NCI-H1417 (cell line): ENCODE measurements around the gene LRRC10B.

Experiments used
- DNase-seq, 3 experiments: peaks; one replicate each; lab custom pipeline; 2025; lab: John Stamatoyannopoulos, UW

LRRC10B gene

DNA sequence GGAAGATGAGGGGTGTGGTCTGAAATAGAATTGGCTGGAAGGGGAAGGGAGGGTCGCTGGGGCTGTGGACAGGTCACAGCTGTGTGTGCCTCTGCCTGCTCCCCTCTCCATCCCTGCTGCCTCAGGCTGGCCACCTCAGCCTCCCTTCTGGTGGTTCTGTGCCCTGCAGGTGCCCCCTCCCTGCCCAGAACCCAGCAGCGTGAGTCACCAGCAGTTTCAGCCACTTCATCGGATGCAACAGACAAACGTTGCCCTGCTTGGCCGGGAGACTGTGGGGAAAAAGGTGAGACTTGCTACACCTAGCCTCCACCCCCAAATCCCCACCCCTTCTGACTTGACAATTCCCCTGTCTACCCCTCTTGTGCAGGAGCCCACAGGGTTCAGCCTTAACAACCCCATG, 21.8 kb upstream of the LRRC10B start:
- no peak for DNase-seq

DNA sequence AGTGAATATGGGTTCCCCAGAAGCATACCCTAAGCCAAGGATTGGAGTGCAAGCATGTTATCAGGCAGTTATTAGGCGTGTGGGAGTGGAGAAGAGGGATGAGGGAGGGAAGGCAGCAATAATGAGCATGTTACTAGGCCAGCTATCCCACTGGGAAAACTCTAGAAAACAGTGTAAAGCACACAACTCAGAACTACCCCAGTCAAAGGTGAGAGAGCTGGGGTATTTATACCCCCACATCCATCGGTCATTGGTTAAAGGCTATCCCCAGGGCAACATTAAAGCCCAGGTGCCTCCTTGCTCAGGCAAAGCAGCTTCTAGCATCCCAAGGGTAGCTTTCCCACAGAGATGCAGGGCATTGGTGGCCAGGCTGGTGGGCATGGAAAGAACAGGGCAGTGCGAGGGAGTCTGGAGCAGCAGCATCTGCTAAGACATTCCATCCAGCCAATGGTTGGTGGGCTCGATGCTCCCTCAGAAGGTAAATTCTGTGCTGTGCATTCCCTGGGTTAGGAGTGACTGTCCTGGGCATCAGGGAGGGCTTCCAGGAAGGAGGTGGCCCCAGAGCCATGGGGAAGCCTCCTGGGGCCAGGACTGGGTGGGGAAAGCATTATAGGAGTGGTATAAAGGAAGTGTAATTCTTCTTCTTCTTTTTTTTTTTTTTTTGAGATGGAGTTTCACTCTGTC, 21.1 kb upstream of the LRRC10B start:
- no peak for DNase-seq

DNA sequence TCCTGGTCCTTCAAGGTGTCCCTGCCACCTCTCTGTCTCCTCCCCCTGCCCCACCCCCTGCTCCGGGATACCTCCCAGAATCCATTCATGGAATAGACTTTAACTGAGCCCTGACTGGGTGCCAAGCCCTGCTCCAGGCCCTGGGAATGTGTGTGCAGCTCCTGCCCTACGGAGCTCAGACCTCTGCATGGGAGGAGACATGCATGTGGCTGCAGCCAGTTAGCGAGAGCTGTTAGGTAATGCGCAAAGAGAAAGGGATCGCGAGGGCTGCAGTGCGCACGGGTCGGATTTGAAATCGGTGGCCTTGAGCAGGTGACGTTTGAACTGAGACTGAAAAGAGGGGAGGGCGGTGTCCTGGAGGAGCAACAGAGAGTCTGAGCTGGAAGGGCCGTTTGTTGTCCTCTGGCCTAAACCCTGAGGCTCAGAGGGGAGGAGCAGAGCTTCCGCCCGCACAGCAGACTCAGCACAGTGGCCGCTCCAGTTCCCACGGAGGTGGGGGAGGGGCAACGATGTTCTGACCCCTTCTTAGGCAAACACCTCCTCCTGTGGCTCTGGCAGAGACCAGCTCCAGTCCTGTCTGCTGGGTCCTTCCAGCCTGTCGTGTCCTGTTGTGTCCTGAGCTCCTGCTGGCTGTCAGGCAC, 19.8 kb upstream of the LRRC10B start:
- peak; percentile 65 to 91 (median 83) for DNase-seq

DNA sequence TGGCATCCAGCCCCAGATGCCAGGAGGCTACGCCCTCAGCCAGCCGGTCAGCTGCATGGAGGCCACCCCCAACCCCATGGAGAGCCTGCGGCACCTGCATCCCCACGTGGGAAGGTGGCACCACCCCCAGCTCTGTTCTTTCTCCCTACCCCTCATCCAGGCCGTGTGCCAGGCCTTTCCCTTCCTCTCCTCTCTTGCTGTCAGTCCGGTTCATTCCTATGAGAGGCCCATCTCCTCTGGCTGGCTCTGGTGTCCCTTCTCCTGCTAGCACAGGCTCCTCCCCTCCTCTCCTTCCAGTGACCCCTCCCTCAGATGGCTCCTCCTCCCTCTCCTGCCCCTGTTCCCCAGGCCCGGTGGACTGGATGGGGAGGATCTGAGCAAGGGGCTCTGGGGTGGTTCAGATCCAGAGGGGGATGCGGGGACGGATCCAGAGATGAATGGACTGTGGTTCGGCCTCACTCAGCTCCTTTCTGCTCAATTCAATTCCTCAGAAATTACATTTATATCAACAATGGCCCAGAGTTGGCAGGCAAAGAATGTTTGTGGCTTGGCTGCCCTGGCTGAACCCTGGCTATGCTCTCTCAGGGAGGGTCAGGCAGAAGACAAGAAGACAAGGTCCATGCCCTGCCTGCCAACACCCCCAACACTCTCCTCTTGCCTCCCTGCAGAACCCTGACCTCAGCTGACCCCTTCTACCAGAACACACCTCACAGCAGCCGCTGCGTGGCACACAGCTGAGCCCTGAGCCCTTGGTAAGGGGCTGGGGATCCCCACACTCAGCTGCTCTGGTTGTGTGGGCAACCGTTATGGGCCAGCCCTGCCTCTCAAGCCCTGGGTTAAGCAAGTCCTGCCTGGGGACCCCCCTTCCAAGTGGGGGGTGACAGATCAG, 18.5 kb upstream of the LRRC10B start:
- peak in 1 of 3 experiments; percentile 20 for DNase-seq

DNA sequence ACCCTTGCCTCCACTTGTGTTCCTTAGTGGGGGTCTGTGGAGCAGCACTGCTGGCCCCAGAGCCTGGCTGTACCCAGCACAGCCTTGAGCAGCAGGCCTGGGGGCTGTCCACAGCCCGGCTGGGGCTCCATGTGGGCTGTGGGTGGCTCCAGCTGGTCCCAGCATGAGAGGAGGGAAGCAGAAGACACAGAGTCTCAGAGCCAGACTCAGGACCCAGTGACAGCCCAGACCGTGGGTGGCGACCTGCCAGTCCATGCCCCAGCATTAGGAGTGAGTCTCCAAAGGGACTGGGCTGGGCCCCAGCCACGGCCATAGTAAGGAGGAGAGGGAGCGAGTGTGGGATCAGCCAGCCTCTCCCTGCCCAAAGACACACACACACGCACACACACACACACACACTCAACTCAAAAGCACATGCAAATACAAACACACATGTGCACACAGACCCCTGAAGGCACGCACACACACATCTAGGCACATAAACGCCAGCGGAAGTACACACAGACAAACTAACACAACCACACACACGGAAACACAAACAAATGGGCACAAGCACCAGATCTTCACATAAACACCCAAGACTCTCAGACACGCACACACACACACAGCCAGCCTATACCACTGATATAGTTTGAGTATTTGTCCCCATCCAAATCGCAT, 16.7 kb upstream of the LRRC10B start:
- DNase-seq: no peak

DNA sequence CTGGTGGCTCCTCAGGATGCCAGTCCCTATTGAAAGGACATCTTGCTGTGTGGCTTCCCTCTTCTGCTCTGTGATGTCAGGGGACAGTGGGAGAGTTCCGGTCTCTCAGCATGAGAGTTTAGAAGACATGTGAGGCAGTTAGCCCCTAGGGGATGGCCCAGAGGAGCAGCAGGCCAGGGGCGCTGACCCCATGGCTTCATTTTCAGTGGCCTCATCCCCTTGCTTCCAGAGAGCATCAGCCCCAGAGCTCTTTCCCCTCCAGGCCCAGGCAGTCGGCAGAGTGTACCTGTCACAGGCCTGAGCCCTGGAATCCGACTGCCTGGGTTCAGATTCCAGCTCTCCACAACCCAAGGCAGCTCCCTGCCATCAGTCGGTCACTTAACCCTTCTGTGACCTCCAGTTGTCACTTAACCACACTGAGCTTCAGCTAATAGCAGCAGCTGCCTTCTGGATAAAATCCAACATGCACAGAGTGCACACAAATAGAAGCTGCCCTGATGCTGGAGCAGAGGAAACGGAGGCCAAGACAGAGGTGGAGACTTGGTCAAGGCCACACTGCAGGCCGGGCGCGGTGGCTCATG, 14.1 kb upstream of the LRRC10B start:
- DNase-seq: peak in 1 of 3 experiments; percentile 24

DNA sequence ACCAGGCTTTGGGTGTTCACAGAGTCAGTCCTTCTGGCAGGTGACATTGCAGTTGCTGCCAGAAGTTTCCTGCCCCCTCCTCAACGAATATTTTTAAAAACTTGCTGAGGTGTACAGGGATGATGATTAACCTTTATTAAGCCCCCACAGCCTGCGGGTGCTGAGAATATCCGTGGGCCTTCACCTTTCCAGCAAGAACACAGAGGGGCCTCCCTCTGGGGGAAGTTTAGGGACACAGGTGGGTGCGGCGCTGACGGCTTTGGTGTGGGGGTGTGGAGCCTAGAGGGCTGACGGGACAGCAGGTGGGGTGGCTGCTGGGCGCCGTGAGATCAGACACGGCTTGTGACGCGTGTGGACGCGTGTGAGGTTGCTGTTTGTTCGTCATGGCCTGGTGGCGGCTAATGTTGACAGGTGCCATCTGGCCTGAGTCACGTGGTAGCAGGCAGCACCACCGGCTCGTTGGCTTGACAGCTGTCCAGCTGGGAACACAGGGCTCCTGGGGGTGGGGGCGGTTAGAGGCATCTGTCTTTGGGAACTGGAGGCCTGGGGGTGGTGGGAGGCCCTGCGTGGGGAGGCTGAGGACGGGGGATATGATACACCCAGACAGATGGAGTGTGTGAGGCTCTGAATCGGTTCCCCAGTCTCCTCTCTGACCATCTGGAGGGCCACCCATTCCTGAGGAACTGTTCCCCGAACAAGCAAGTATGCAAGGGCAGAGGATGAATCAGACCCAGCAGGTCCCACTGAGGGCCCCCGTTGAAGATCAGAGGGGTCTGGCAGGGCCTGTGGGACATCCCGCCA, 12.5 kb upstream of the LRRC10B start:
- peak; percentile 76 to 89 (median 77) for DNase-seq

DNA sequence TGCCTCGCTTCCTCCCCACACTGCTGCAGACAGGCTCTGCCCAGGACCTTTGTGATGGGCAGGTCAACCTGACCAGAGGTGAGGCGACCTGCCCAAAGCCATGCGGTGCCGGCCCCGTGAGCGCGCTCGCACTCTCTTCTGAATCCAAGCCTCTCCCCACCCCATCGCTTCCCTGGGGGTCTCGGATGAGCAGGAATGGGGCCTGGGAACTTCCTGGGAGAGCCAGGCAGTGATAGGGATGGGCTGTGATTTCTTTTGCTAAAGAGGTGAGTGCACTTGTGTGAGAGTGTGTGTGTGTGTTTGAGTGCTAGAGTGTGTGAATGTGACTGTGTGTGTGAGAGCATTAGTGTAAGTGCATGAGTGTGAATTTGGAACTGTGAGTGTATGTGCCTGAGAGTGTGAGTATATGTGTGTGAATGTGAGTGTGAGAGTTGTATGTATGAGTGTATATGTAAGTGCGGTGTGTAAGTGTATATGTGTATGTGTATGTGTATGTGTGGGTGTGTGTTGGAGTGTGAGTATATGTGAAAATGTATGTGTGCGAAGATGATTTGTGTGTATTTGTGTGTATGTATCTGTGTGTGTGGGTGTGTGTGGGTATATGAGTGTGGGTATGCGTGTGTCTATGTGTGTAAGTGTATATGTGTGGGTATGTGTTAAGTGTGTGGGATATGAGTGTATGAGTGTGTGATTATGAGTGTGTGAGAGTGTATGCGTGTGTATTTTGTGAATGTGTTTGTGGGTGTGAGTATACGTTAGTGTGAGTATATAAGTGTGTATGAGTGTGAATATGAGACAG, 11.7 kb upstream of the LRRC10B start:
- DNase-seq: no peak

DNA sequence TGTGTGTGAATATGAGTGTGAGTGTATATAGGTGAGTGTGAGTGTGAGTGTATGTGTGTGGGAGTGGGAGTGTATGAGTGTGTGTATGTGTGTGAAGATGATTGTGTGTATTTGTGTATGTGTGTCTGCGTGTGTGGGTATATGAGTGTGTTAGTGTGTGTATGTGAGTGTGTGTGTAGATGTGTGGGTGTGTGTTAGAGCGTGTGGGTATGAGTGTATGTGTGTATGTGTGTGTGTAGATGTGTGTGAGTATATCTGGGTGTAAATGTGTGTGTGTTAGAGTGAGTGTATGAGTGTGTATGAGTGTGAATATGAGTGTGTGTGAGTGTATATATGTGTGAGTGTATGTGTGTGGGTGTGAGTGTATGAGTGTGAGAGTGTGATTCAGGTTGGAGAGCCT, 11.1 kb upstream of the LRRC10B start:
- DNase-seq: no peak

DNA sequence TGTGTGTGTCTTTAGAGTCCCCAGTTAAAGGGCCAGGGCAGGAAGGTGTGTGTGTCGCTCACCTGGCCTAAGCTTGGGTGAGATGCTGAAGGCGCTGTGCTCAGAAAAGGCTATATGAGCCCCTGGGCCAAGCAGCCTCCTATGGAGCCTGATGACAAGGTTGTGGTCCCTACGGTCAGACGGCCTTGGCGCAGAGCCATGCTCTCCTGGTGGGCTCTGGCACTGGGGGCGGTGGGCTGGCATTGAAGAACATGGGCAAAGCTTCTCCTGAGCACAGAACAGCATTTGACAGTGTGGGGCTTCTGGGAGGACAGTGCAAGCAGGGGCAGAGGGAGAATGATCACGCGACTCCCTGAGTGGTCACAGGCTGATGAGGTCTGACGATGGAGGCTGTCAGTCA, 10.7 kb upstream of the LRRC10B start:
- no peak for DNase-seq

DNA sequence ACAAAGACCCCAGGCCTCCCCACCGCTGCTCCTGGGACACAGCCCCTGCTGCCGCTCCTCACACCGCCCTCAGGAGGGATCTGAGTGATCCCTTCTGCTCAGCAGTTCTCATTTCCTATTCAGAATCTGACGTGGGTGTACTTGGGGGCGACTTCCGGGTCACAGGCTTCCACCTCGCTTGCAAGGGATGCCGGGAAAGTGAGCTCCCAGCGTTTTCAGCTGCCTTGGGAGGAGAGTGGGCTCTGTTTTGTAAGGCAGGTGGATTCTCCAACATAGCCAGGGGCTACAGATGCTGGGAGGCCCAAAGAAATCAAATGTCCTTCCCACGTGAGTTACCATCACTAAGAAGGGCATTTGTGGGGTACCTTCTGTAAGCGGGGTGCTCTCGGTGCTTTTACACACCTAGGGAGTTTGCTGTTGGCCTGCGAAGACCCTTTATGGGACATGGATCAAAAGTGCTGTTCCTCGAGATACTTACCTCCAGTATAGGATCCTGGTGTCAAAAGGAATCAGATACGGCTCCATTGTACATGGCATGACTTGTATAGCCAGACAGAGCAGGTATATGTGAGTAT, 9.7 kb upstream of the LRRC10B start:
- no peak for DNase-seq

DNA sequence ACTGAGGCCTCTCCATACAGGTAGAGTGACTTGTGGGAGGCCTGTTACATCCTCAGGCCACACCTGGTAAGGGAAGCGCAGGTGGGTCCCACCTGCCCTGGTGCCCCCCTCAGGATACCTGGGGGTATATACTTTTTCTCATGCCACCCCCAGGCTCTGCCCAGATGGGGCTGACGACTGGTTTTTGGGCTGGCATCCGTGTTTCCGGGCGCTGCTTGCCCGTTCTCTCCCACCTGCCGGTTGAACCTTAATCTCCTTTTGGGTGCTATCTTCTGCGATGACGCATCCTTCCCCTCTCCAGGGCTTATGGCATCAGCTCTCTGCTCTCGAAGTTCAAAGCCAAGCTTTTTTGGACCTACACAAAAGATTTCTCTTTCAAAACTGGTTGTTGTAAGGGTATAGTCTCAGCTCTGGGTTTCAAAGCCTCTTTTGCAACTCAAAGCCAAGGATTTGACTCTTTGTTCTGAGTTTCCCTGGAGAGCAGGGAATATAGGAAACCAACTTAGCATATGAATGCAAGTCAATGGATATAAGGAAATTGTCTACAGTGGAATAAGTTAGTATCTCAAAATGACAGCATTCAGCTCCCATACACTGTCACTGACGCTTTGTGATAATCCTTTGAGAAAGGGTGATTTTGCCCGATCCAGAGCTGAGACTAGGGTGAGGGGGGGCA, 8.6 kb upstream of the LRRC10B start:
- no peak for DNase-seq

DNA sequence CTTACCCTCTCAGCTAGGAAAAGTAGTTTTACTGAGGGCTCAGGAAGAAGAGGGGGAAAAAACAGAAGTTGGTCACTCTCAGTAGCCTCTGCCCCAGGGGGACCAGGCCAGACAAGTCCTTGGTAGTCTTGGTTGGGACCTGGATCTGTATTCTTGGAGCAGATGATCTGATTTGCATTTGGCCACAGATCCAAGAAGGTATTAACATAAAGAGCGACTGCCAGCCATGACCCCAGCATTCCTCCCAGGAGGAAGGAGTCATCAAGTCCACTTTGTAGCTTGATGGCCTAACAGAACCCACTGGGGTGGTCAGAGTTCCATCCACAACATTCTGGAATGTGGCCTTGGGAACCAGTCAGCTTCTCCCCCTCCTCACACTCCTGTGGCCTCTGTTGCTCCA, 6.0 kb upstream of the LRRC10B start:
- no peak for DNase-seq

DNA sequence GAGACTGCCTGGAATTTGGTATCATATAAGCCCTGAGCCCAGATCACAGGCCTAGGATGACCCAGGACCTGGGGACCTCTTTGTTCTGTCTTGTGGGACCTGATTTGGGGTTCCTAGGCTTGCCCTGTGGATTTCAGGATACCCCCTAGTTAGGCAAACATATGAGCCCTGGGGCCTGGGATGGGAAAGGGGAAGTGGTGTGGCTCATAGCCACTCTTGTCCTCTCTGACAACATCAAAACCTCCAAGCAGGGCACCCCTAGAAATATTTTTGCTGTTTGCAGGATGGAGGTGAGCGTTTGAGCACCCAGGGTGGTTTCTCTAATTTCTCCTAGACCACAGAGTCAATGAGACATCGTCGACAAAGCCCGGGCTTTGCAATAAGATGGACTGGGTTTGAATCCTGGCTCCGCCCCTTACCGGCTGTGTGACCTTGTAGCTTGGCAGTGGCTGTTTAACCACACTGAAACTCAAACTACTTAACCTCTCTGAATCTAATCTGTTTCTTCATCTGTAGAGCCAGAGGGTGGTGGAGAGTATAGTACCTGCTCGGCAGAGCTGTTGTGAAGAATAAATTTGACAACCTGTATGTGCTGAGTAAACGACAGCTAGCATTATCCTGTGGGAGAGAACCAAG, 5.3 kb upstream of the LRRC10B start:
- no peak for DNase-seq

DNA sequence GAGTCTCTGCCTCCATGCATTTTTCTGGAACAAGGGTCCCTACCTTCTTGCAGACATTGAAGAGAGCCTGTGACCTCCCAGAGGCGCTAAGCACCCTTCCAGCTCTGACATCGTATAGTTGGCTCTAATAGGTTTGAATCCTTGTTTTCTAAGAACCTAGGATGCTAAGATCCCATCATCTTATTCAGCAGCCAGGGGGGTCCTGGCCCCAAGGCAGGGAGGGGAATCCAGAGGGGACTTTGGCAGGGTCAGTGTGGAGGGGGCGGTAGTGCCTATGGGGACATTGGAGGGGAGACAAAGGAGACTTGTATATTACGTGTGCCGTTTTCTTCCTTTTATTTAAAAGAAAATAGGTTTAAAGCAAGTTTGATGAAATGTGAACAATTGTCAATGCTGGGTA, 3.4 kb upstream of the LRRC10B start:
- no peak for DNase-seq

DNA sequence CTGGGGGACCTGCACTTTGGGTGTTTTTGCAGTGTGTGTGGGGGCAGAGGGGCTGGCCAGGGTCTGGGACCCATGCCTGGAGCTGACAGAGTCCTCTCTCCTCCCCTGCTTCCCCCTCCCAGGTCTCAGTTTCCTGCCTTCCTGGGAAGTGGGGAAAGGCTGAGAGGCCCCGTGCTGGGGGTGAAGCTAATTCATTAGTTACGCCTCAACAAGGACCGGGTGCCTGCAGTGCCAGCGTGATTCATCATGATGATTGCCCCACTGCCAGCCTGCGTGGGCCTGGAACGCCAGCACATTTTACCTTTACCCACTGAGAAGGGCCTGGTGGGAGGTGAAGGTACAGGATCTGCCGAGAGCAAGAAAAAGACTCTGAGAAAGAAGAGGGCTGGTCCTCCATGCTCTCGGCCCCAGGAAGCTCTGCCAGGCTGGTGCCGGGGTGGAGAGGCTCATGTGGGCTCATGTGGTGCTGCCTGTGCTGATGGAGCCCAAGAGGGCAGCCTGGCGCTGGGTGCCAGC, 2.9 kb upstream of the LRRC10B start:
- DNase-seq: peak in 2 of 3 experiments; percentile 7 to 39

DNA sequence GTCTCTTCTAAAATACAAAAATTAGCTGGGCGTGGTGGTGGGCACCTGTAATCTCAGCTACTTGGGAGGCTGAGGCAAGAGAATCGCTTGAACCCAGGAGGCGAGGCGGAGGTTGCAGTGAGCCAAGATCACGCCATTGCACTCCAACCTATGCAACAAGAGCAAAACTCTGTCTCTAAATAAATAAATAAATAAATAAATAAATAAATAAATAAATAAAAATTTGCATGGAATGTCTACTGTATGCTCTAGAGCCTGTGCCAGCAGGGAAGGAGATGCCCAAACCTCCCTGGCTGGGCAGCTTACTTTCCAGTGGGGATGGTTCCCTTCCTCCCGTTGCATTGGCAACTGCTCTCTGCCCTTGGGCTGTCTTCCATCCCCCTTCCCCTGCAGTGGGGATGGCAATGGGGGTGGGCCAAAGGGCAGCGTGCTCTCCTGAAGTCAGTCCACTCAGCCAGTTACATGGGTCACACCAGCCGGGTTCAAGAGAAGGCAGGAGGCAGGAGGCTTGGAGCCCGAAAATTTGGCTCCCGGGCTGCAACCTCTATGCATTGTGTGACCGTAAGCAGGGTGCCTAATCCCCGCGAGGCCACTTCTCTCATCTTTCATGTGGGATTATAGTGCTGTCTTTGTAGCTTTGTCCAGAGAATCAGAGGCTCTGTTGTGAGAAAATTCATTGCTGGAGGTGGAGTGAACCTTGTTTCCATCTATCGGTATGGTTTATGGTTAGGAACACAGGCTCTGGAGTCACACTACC, 1.4 kb upstream of the LRRC10B start:
- no peak for DNase-seq
